GM10266 (cell line): ENCODE measurements around the gene DOCK3.
A peak's percentile ranks its signal among the peaks of the same experiment; 100 is the strongest.

ENCODE experiments used
- DNase-seq: peaks from one replicate; pipeline ENCODE4 v3.0.0; 2012; ENCODE audit errors: extremely low spot score
- CTCF ChIP-seq: IDR thresholded peaks from 2 replicates; pipeline ENCODE4 v1.5.1; 2012; ENCODE audit warnings: mild to moderate bottlenecking, low read depth; ENCODE audit not compliant: control insufficient read depth, insufficient read depth; ENCODE audit errors: missing control alignments

DOCK3 gene

DNA sequence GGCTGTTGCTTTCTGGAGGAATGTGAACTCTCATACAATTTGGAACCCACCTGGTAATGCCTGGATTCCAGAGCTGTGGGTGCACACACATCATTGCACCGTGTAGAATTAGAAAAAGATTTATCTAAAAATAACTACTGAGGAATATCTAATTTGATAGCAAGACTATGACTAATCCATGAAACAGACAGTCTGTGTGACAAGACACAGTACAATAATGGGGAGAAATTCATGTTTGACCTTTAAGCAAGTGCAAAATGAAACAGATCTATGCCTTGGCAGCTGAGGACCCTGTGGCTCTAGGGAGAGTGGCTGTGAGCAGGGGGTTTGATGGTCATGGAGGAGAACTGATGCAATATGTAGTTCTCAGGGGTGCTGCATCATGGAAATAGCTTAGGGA, 7.9 kb upstream of the DOCK3 start:
- DNase-seq = no peak
- no peak for TF ChIP-seq CTCF

DNA sequence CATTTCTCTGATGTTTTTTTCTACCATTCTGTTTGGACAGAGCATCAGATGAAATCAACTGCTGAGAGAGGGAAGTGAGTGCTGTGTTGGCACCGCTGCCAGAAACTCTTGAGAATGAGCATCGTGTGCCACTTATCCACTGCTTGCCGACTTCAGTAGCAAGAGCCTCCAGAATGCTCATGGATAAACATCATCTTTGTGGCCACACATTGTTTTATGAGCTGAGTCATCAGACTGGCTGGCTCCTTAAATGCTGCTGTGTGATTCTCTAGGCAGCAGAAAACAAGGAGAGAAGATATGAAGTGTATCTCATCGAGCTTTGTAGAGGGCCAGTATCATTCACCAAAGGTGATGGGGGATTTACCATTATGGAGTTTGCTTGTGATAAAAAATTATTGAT, 3.4 kb upstream of the DOCK3 start:
- no peak for TF ChIP-seq CTCF
- no peak for DNase-seq

GRCh38 chr3:50672656-50673055, 2.1 kb upstream of the DOCK3 start:
- no peak for DNase-seq
- TF ChIP-seq CTCF = no peak

DNA sequence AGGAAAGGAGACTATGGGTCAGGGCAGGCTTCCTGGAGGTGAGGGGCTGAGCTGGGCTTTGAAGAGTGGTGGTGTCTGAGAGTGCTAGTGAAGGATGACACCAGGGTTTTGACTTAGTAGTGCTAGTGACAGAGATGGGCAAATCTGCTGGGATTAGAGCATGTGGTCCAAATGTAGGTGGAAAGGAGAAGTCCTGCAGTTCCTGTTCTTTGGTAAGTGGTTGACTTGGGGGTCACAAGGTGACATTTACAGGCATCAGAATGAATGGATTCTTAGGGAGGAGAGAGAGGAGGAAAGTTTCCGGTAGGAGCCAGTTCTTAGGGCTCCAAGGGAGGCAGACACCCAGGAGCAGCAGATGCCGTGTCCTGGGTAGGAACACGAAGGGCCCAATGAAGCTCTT, 796 bp upstream of the DOCK3 start:
- no peak for DNase-seq
- TF ChIP-seq CTCF = no peak

DNA sequence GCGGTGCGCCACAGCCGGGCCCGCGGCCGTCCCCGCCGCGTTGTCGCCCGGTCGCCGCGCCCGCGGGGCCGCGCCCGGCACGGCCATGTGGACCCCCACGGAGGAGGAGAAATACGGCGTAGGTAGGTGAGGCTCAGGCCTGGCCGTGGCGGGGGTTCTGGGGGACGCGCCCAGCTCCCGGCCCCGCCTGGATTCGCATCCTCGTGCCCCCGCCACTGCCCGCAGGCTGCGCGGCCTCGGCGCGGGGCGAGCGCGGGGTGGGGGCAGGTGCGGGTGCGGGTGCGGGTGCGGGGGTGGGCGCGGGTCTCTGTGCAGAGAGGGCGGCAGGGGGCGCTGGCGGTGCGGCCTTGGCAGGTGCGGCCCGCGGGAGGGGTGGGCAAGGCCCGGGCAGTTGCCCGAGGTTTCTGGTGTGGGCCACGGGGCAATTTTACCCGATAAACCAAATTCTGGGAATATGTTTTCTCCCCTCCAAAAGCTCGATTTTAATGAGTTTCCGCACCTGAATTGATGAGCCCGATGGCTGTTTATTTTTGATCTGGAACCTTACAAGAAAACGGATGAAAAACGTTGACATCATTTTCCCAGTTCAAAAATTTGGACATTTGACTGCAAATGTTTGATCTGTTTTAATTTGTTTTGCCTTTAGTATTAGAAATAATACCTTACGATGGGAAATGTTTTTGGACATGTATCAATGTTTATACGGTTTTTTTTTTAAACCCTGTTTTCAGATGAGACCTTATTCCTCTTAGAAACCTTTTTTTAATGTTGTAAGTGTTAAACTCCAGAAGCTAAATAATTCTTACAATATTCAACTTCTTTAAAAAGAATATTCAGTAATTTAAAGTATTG, 678 bp downstream of the DOCK3 start:
- peak; percentile 38 for TF ChIP-seq CTCF
- peak; percentile 50 for DNase-seq

GRCh38 chr3:50676031-50676705, 1.4 kb downstream of the DOCK3 start:
- TF ChIP-seq CTCF = no peak
- DNase-seq = no peak
